ENCODE measurements around the gene KLK10.
"Not testable (repeated sequence)": the region's sequence is repeated elsewhere in the genome, so short reads cannot be mapped to it uniquely, and the experiment has no call there.

KLK10 gene

DNA sequence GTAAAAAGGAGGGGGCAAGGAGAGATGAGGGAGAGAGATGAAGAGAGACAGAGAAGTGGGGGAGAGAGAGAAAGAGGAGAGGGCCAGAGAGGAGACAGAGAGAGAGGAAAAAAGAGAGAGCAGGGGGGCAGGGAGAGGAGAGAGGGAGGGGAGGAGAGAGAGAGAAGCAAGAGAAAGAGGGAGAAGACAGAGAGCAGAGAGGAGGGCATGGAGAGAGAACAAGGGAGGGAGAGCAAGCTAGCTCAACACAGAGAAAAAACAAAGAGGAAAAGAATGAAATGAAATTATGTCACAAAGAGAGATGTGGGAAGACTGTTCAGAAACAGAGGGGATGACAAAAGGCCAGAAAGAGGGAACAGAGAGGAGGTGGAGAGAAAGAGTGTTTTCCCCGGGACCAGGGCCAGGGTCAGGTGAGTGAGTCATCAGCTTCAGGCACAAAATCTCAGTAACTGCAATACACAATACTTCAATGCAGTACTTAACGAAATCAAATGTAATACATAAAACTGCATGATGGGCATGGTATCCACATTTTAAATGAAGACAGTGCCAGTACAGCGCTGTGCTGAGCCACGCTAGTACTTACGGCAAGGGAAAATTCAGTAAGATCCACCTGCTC is 40.6 kb downstream of the KLK10 start:
- Histone ChIP-seq H3K9me3 (ENCODE audit: control insufficient read depth, low read length) (no peaks in the 10 kb centered on the region), H3K4me3 (ENCODE audit: low read length) (no peak overlapping the region), H3K27me3 (replicated peaks; ENCODE audit: control insufficient read depth, insufficient read depth, low read length) (peaks cover 33% of the 10 kb centered on the region), H3K36me3 (ENCODE audit: control insufficient read depth, insufficient read depth, low read length, severe bottlenecking) (no peaks in the 10 kb centered on the region), H3K4me1 (ENCODE audit: control insufficient read depth, insufficient read depth, low read length) (no peaks in the 10 kb centered on the region), H3K9ac (ENCODE audit: low read length) (no peak overlapping the region)
- no peak for DNase-seq (ENCODE audit: low read depth)

DNA sequence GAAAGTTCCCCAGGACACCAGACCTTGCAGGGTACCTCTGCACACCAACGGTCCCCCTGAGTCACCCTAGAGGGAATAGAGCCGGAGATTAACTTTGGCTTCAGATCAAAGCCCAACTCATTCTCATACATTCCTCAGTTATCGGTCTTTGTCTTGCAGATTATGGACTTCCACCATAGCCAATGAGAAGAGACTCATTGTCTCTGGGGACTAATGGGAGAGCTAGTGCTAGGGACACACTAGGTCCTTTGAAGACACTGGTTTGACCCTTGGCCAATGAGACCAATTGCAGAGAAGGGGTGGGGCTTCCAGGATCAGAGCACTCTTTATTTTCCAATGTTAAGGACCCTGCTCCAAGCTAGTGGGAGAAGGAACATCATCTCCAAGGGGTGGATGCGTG is 41.9 kb downstream of the KLK10 start:
- Histone ChIP-seq H3K36me3 (ENCODE audit: control insufficient read depth, insufficient read depth, low read length, severe bottlenecking) (no peaks in the 10 kb centered on the region), H3K9ac (ENCODE audit: low read length) (no peak overlapping the region), H3K4me1 (ENCODE audit: control insufficient read depth, insufficient read depth, low read length) (no peaks in the 10 kb centered on the region), H3K9me3 (ENCODE audit: control insufficient read depth, low read length) (no peaks in the 10 kb centered on the region), H3K27me3 (replicated peaks; ENCODE audit: control insufficient read depth, insufficient read depth, low read length) (peaks cover 33% of the 10 kb centered on the region), H3K4me3 (ENCODE audit: low read length) (no peak overlapping the region)
- DNase-seq (ENCODE audit: low read depth), result no peak

DNA sequence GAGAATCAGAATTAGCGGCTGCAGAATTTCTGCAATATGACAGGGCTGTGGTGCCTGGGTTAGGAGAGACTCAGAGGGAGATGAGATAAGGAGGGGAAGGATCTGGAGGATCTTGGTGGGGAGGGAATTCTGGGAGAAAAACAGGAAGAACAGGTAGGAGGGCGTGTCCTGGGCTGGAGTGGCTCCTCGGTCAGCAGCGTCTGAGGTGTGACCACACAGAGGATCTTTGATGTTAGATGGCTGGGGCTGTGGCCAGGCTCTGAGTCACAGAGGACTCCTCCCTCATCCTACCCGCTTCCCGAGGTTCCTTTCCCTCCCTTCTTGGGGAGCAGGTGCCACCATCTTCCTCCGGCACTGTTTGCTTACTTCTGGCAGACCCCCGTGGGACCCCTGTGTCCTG is 43.7 kb downstream of the KLK10 start:
- Histone ChIP-seq H3K4me1 (ENCODE audit: control insufficient read depth, insufficient read depth, low read length) (no peaks in the 10 kb centered on the region), H3K4me3 (ENCODE audit: low read length) (no peak overlapping the region), H3K9ac (ENCODE audit: low read length) (no peak overlapping the region), H3K9me3 (ENCODE audit: control insufficient read depth, low read length) (no peaks in the 10 kb centered on the region), H3K27me3 (replicated peaks; ENCODE audit: control insufficient read depth, insufficient read depth, low read length) (peaks cover 29% of the 10 kb centered on the region), H3K36me3 (ENCODE audit: control insufficient read depth, insufficient read depth, low read length, severe bottlenecking) (no peaks in the 10 kb centered on the region)
- DNase-seq (ENCODE audit: low read depth), result no peak

DNA sequence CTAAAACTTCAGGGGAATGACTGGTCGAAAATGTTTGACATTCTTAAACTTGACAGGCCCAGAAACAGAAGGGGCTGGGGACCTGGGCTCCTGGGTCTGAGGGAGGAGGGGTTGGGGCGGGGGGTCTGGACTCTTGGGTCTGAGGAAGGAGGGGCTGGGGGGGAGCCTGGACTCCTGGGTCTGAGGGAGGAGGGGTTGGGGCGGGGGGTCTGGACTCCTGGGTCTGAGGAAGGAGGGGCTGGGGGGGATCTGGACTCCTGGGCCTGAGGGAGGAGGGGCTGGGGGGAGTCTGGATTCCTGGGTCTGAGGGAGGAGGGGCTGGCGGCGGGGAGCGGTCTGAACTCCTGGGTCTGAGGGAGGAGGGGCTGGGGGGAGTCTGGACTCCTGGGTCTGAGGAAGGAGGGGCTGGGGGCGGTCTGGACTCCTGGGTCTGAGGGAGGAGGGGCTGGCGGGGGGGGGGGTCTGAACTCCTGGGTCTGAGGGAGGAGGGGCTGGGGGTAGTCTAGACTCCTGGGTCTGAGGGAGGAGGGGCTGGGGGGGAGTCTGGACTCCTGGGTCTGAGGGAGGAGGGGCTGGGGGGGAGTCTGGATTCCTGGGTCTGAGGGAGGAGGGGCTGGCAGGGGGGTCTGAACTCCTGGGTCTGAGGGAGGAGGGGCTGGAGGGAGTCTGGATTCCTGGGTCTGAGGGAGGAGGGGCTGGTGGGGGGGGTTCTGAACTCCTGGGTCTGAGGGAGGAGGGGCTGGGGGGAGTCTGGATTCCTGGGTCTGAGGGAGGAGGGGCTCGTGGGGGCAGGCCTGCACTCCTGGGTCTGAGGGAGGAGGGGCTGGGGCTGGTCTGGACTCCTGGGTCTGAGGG is 44.6 kb downstream of the KLK10 start:
- no peaks in the 10 kb centered on the region for H3K9me3 ChIP-seq (ENCODE audit: control insufficient read depth, low read length)
- no peak overlapping the region for H3K9ac ChIP-seq (ENCODE audit: low read length)
- H3K36me3 ChIP-seq (ENCODE audit: control insufficient read depth, insufficient read depth, low read length, severe bottlenecking), result no peaks in the 10 kb centered on the region
- no peak for DNase-seq (ENCODE audit: low read depth)
- H3K4me3 ChIP-seq (ENCODE audit: low read length), result no peak overlapping the region
- H3K27me3 ChIP-seq (replicated peaks; ENCODE audit: control insufficient read depth, insufficient read depth, low read length), result peaks cover 29% of the 10 kb centered on the region
- H3K4me1 ChIP-seq (ENCODE audit: control insufficient read depth, insufficient read depth, low read length), result no peaks in the 10 kb centered on the region

DNA sequence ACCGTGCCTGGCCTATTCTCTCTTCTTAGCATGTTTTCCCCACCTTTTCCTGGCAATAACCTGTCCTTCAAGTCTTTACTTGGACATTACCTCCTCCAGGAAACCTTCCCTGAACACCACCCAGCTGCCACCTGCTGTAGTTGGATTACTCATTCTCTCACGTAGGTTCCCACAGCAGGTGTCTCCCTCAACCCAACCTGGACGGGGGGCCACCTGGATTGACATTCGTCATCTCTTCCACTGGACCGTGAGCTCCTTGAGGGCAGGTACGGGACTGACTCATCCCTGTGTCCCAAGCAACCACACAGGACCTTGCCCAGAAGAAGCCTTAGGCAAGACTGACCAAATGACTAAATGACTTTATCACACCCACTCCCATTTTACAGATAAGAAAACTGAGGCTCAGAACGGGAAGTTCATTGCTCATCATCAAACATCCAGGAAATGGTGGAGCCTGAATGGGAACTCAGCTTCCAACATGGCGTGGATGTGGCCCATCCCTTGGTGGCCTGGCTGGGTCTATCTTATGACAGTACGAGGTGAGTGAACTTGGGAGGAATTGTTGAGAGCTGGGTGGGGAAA is 46.6 kb downstream of the KLK10 start:
- H3K4me3 ChIP-seq (ENCODE audit: low read length), result no peak overlapping the region
- no peaks in the 10 kb centered on the region for H3K9me3 ChIP-seq (ENCODE audit: control insufficient read depth, low read length)
- peaks cover 27% of the 10 kb centered on the region for H3K27me3 ChIP-seq (replicated peaks; ENCODE audit: control insufficient read depth, insufficient read depth, low read length)
- no peaks in the 10 kb centered on the region for H3K36me3 ChIP-seq (ENCODE audit: control insufficient read depth, insufficient read depth, low read length, severe bottlenecking)
- H3K4me1 ChIP-seq (ENCODE audit: control insufficient read depth, insufficient read depth, low read length), result no peaks in the 10 kb centered on the region
- DNase-seq (ENCODE audit: low read depth), result no peak
- no peak overlapping the region for H3K9ac ChIP-seq (ENCODE audit: low read length)

DNA sequence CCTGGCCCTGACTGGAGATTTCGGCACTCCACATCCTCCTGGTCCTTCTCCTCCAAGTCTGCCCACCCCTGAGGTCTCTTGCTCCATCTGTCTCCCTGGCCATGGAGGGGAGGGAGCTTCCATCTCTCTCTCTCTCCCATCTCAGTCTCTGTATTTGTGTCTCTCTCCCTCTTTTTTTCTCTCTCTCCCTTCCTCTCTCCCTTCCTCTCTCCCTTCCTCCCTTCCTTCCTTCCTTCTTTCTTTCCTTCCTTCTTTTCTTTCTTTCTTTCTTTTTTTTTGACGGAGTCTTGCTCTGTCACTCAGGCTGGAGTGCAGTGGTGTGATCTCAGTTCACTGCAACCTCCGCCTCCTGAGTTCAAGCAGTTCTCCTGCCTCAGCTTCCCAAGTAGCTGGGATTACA is 49.7 kb downstream of the KLK10 start:
- H3K9ac ChIP-seq (ENCODE audit: low read length); H3K36me3 ChIP-seq (ENCODE audit: control insufficient read depth, insufficient read depth, low read length, severe bottlenecking); H3K9me3 ChIP-seq (ENCODE audit: control insufficient read depth, low read length); H3K4me3 ChIP-seq (ENCODE audit: low read length); H3K4me1 ChIP-seq (ENCODE audit: control insufficient read depth, insufficient read depth, low read length); DNase-seq (ENCODE audit: low read depth): not testable (repeated sequence)
- H3K27me3 ChIP-seq (replicated peaks; ENCODE audit: control insufficient read depth, insufficient read depth, low read length), result peaks cover 25% of the 10 kb centered on the region

DNA sequence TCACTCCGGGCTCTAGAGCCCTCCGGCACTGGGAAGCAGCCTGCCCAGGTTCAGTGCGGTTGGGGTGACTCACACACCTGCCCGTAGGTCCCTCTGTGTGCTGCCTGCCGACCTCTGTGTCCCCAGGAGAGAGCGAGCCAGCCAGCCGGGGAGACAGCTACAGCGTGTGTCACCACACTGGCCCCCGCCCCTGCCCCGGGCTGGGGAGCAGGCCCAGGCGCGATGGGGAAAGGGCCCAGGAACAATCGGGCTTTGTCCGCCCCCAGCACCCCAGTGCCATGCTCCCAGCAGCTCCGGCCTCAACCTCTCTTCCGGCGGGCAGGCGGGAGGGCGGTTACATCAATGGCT is 50.1 kb downstream of the KLK10 start, which contains the start of gene KLK6:
Gene KLK6, minus strand, starts transcription at position 179 of the 348 bp plus-strand sequence. CDS start 1,487 bp downstream, outside the sequence.
- Histone ChIP-seq H3K27me3 (replicated peaks; ENCODE audit: control insufficient read depth, insufficient read depth, low read length) (peaks cover 25% of the 10 kb centered on the region), H3K4me1 (ENCODE audit: control insufficient read depth, insufficient read depth, low read length) (no peaks in the 10 kb centered on the region), H3K9me3 (ENCODE audit: control insufficient read depth, low read length) (no peaks in the 10 kb centered on the region), H3K36me3 (ENCODE audit: control insufficient read depth, insufficient read depth, low read length, severe bottlenecking) (no peaks in the 10 kb centered on the region), H3K9ac (ENCODE audit: low read length) (no peak within 1 kb of the TSS), H3K4me3 (ENCODE audit: low read length) (no peak within 1 kb of the TSS)
- no peak for DNase-seq (ENCODE audit: low read depth)

DNA sequence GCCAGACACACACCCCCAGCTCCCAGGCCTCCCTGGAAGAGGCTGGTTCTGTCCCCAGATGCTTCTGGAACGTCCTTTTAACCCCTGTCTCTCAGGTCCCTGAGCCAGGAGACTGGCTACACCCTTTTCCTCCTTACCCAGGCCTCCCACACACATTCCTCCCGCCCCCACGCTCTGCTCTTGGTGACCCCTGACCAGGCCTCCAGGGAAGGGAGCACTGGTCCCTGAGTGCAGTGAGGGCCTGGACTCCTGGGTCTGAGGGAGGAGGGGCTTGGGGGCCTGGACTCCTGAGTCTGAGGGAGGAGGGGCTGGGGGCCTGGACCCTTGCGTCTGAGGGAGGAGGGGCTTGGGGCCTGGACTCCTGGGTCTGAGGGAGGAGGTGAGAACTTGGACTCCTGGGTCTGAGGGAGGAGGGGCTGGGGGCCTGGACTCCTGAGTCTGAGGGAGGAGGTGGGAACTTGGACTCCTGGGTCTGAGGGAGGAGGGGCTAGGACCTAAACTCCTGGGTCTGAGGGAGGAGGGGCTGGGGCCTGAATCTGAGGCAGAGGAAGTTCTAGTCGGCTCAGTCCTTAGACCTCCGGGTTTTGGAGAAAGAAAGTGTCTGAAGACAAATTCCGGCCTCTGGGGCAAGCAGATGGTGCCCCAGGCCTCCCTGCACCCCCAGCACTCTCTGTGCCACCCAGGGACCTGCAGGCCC is 50.6 kb downstream of the KLK10 start:
- no peak overlapping the region for H3K9ac ChIP-seq (ENCODE audit: low read length)
- H3K4me1 ChIP-seq (ENCODE audit: control insufficient read depth, insufficient read depth, low read length), result no peaks in the 10 kb centered on the region
- H3K36me3 ChIP-seq (ENCODE audit: control insufficient read depth, insufficient read depth, low read length, severe bottlenecking), result no peaks in the 10 kb centered on the region
- peaks cover 25% of the 10 kb centered on the region for H3K27me3 ChIP-seq (replicated peaks; ENCODE audit: control insufficient read depth, insufficient read depth, low read length)
- H3K9me3 ChIP-seq (ENCODE audit: control insufficient read depth, low read length), result no peaks in the 10 kb centered on the region
- no peak for DNase-seq (ENCODE audit: low read depth)
- no peak overlapping the region for H3K4me3 ChIP-seq (ENCODE audit: low read length)

DNA sequence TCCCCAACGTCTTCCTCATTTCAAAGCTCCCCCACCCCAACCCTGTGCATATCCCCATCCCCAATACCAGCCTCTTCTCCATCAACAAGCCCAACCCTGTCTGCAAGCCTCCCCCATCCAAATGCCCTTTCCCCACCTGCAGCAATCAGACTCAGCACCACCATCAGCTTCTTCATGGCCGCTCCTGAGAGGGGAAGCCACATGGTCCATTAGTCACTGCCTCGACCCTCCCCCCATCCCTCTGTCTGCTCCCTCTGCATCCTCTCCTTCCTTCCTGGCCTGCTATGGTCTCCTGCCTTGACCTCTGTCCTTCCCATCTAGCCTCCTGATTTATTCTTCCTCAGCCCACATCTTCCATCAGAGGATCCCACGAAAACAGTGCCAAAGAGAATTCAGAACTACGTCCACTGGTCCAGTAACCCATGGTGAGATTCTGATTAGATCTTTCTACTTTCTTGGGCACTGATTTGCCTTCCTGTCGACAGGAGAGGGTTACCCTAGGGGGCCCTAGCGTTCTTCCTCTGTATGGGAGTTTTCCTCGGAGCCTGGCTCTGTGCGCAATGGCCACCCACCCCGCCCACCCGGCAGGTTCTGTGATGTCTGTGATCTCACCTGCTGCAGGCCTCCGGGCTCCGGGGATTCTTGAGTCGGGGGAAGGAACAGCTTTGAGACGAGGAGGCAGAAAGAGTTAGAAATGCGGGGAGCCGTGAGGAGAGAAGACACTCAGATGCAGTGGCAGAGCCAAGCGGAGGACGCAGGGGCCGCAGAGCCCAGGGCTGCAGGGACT is 51.4 kb downstream of the KLK10 start:
- Histone ChIP-seq H3K36me3 (ENCODE audit: control insufficient read depth, insufficient read depth, low read length, severe bottlenecking) (no peaks in the 10 kb centered on the region), H3K4me1 (ENCODE audit: control insufficient read depth, insufficient read depth, low read length) (no peaks in the 10 kb centered on the region), H3K27me3 (replicated peaks; ENCODE audit: control insufficient read depth, insufficient read depth, low read length) (peaks cover 25% of the 10 kb centered on the region), H3K9ac (ENCODE audit: low read length) (no peak overlapping the region), H3K9me3 (ENCODE audit: control insufficient read depth, low read length) (no peaks in the 10 kb centered on the region), H3K4me3 (ENCODE audit: low read length) (no peak overlapping the region)
- DNase-seq (ENCODE audit: low read depth), result no peak

DNA sequence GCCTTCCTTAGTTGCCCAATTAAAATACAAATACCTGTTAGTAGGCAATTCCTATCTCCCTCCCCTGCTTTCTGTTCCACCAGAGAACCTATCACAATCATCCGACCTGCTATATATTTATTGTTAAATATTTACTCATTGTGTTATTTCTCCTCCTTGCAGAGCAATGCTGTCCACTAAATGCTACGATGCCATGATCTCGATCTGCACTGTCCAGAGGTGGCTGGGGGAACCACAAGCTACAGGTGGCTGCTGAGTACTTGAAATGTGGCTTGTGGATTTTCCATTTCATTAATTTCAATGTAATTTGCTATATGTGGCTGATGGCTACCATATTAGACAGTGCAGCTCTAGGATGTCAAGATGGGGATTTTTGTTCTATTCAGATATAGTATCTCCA is 55.2 kb downstream of the KLK10 start:
- H3K9me3 ChIP-seq (ENCODE audit: control insufficient read depth, low read length), result no peaks in the 10 kb centered on the region
- DNase-seq (ENCODE audit: low read depth), result no peak

More for the DNA sequence above, 55.2 kb downstream of the KLK10 start:
- Histone ChIP-seq H3K9ac (ENCODE audit: low read length) (no peak overlapping the region), H3K27me3 (replicated peaks; ENCODE audit: control insufficient read depth, insufficient read depth, low read length) (peaks cover 13% of the 10 kb centered on the region), H3K36me3 (ENCODE audit: control insufficient read depth, insufficient read depth, low read length, severe bottlenecking) (no peaks in the 10 kb centered on the region), H3K4me3 (ENCODE audit: low read length) (no peak overlapping the region), H3K4me1 (ENCODE audit: control insufficient read depth, insufficient read depth, low read length) (no peaks in the 10 kb centered on the region)
